Measurements from ENCODE around the gene TYW1B. TPM values are rescaled to one million over a fixed set of nuclear protein-coding genes. Genes with fewer than 3 reads are reported as not detected.
"Not testable (repeated sequence)": the region's sequence is repeated elsewhere in the genome, so short reads cannot be mapped to it uniquely, and the experiment has no call there.

Gene TYW1B
- total RNA-seq, 3 donors from 2014 or later = 2.3 to 6.2 (median 3.2) TPM

- peaks cover 11% of the 10 kb centered on the region for H3K9me3 Mint-ChIP-seq
- not testable (repeated sequence) for ATAC-seq
Measured at GRCh38 chr7:72584576-72584975, 243.4 kb downstream of the TYW1B start.

GRCh38 chr7:72583620-72584361 lies 244.2 kb downstream of the TYW1B start:
- peaks cover 29% of the 10 kb centered on the region for H3K36me3 Mint-ChIP-seq (ENCODE audit: insufficient read depth)
- peaks cover 11% of the 10 kb centered on the region for H3K9me3 Mint-ChIP-seq
- ATAC-seq; H3K4me3 Mint-ChIP-seq; H3K27me3 Mint-ChIP-seq (ENCODE audit: low read depth); H3K4me1 Mint-ChIP-seq (ENCODE audit: low read depth); DNase-seq: not testable (repeated sequence)

More at GRCh38 chr7:72584576-72584975, 243.4 kb downstream of the TYW1B start:
- not testable (repeated sequence) for DNase-seq; H3K4me3 Mint-ChIP-seq; H3K27me3 Mint-ChIP-seq (ENCODE audit: low read depth); H3K4me1 Mint-ChIP-seq (ENCODE audit: low read depth)
- peaks cover 32% of the 10 kb centered on the region for H3K36me3 Mint-ChIP-seq (ENCODE audit: insufficient read depth)

GRCh38 chr7:72580142-72580770 lies 247.7 kb downstream of the TYW1B start:
- not testable (repeated sequence) for DNase-seq; H3K27me3 Mint-ChIP-seq (ENCODE audit: low read depth); H3K9me3 Mint-ChIP-seq; H3K4me3 Mint-ChIP-seq; ATAC-seq; H3K4me1 Mint-ChIP-seq (ENCODE audit: low read depth)
- peaks cover 31% of the 10 kb centered on the region for H3K36me3 Mint-ChIP-seq (ENCODE audit: insufficient read depth)

GRCh38 chr7:72577107-72577506 lies 250.9 kb downstream of the TYW1B start:
- Mint-ChIP-seq H3K27me3 (ENCODE audit: low read depth) (no peaks in the 10 kb centered on the region), H3K36me3 (ENCODE audit: insufficient read depth) (peaks cover 25% of the 10 kb centered on the region), H3K9me3 (no peaks in the 10 kb centered on the region), H3K4me1 (ENCODE audit: low read depth) (no peaks in the 10 kb centered on the region), H3K4me3 (no peak overlapping the region)
- DNase-seq (no peak), ATAC-seq (no peak)

GRCh38 chr7:72561988-72562387 lies 266.0 kb downstream of the TYW1B start:
- ATAC-seq; H3K4me1 Mint-ChIP-seq (ENCODE audit: low read depth); DNase-seq; H3K27me3 Mint-ChIP-seq (ENCODE audit: low read depth); H3K36me3 Mint-ChIP-seq (ENCODE audit: insufficient read depth); H3K4me3 Mint-ChIP-seq: not testable (repeated sequence)
- peaks cover 16% of the 10 kb centered on the region for H3K9me3 Mint-ChIP-seq

DNA sequence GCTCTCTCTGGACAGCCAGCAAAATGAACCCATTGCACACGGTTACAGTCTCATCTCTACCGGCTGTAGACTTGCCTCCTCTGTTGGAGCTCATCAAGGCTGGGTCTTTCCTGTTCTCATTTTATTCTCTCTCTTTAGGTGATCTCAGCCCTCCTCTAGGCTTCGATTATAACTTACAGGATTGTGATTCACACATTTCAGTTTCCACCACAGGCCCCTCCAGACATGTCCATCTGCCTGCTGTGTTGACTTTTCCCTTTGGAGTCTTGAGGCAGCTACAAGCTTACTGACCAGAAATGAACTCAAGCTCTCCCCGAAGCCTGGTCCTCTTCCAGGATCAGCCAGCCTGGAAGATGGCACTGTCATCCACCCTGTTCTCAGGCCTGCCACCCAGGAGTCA lies 268.5 kb downstream of the TYW1B start:
- peaks cover 11% of the 10 kb centered on the region for H3K9me3 Mint-ChIP-seq
- H3K27me3 Mint-ChIP-seq (ENCODE audit: low read depth); DNase-seq; ATAC-seq; H3K4me3 Mint-ChIP-seq; H3K4me1 Mint-ChIP-seq (ENCODE audit: low read depth); H3K36me3 Mint-ChIP-seq (ENCODE audit: insufficient read depth): not testable (repeated sequence)

DNA sequence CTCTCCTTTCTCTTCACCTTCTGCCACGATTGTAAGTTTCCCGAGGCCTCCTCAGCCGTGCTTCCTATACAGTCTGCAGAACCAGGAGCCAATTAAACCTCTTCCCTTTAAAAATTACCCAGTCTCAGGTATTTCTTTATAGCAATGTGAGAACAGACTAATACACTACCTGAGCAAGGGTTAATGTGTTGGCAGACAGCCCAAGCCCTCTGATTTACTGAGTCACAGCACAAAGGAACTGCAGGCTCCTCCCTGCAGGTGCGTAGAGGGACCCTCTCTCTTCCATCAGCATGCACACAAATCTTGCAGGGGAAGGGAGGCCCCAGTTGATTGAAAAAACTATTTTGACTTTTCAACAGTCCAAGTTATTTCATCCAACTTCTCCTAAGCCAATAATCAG lies 271.3 kb downstream of the TYW1B start:
- not testable (repeated sequence) for DNase-seq; H3K4me3 Mint-ChIP-seq; H3K4me1 Mint-ChIP-seq (ENCODE audit: low read depth); H3K27me3 Mint-ChIP-seq (ENCODE audit: low read depth); ATAC-seq; H3K36me3 Mint-ChIP-seq (ENCODE audit: insufficient read depth)
- peaks cover 11% of the 10 kb centered on the region for H3K9me3 Mint-ChIP-seq

GRCh38 chr7:72555238-72555637 lies 272.8 kb downstream of the TYW1B start:
- DNase-seq; H3K36me3 Mint-ChIP-seq (ENCODE audit: insufficient read depth); H3K4me3 Mint-ChIP-seq; H3K27me3 Mint-ChIP-seq (ENCODE audit: low read depth); H3K9me3 Mint-ChIP-seq; ATAC-seq; H3K4me1 Mint-ChIP-seq (ENCODE audit: low read depth): not testable (repeated sequence)

DNA sequence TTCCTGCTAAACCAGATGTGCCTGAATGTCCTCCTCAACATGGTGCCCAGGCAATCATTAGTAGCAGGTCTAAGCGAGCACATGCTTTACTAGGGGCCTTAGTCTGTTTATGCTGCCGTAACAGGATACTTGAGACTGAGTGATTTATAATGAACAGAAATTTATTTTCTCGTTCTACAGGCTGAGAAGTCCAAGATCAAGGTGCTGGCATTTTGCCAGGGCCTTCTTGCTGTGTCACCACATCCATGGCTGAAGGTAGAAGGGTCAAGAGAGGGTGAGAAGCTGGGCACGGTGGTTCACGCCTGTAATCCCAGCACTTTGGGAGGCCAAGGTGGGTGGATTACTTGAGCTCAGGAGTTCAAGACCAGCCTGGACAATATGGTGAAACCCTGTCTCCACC lies 273.6 kb downstream of the TYW1B start:
- not testable (repeated sequence) for ATAC-seq; H3K27me3 Mint-ChIP-seq (ENCODE audit: low read depth)
- H3K9me3 Mint-ChIP-seq = peaks cover 11% of the 10 kb centered on the region

DNA sequence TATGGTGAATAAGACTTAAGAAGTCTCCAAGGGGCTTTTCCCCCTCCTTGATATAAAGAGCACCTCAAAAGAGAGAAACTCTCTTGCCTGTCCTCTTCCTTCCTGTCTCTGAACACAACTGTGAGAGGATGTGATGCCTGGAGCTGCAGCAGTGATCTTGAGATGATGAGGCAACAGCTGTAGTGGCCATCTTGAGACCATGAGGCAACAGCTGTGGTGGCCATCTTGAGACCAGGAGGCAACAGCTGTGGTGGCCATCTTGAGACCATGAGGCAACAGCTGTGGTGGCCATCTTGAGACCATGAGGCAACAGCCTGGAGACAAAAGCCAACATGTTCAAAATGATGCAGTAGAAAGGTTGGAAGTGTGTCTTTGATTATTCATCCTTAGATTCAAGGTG lies 277.5 kb downstream of the TYW1B start:
- not testable (repeated sequence) for H3K4me3 Mint-ChIP-seq; H3K36me3 Mint-ChIP-seq (ENCODE audit: insufficient read depth); DNase-seq; H3K4me1 Mint-ChIP-seq (ENCODE audit: low read depth); H3K27me3 Mint-ChIP-seq (ENCODE audit: low read depth); ATAC-seq
- peaks cover 11% of the 10 kb centered on the region for H3K9me3 Mint-ChIP-seq

More for the DNA sequence above, 273.6 kb downstream of the TYW1B start:
- H3K4me1 Mint-ChIP-seq (ENCODE audit: low read depth); H3K4me3 Mint-ChIP-seq; DNase-seq; H3K36me3 Mint-ChIP-seq (ENCODE audit: insufficient read depth): not testable (repeated sequence)

DNA sequence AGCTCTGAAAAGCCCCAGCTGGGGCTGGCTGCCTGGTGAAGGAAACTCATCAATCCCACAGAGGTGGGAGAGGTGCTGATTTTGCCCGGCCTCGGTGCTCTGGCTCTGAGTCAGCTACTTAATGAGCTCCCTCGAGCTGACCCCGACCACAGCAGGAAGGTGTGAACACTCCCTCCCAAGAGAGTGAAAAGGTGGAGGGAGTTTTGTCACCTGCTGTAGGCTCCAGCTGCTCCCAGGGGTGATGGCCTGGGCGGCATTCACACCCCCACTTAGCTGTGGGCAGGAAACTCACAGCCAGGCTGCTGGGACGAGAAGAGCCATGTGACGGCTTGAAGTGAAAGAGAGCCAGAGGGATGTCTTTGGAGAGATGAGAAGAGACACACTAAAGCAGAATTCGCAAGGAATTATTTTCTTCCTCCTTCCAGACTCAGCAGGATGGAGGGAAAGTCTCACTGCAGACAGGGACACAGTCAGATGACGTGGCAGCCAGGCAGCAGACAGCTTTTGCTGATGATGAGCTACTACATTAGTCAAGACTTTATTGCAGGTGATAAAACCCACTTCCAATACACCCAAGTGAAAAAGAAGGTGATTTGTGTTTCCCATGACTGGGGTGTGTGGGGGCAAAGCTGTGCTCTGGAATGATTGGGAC lies 281.3 kb downstream of the TYW1B start:
- H3K4me1 Mint-ChIP-seq (ENCODE audit: low read depth); H3K4me3 Mint-ChIP-seq; H3K9me3 Mint-ChIP-seq; DNase-seq; H3K27me3 Mint-ChIP-seq (ENCODE audit: low read depth); H3K36me3 Mint-ChIP-seq (ENCODE audit: insufficient read depth): not testable (repeated sequence)
- peak in 1 of 2 donors; percentile 23 for ATAC-seq

DNA sequence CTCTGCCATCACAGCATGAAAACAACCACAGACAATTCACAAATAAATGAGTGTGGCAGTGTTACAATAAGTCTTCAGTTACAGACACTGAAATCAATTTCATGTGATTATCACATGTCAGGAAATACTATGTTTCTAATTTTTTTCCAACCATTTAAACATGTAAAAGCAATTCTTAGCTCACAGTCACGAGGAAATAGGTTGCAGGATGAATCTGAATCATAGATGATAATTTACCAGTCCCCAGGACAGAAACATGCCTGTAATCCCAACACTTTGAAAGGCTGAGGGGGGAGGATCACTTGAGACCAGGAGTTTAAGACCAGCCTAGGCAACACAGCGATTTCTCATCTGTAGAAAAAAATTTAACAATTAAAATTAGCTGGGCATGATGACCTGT lies 283.5 kb downstream of the TYW1B start:
- H3K4me3 Mint-ChIP-seq; H3K9me3 Mint-ChIP-seq; ATAC-seq; DNase-seq; H3K36me3 Mint-ChIP-seq (ENCODE audit: insufficient read depth); H3K4me1 Mint-ChIP-seq (ENCODE audit: low read depth); H3K27me3 Mint-ChIP-seq (ENCODE audit: low read depth): not testable (repeated sequence)

- Mint-ChIP-seq H3K4me3 (no peak overlapping the region), H3K36me3 (ENCODE audit: insufficient read depth) (no peaks in the 10 kb centered on the region), H3K27me3 (ENCODE audit: low read depth) (no peaks in the 10 kb centered on the region), H3K4me1 (ENCODE audit: low read depth) (no peaks in the 10 kb centered on the region), H3K9me3 (no peaks in the 10 kb centered on the region)
- ATAC-seq (no peak), DNase-seq (no peak)
Measured at GRCh38 chr7:72540923-72541322, 287.1 kb downstream of the TYW1B start.

DNA sequence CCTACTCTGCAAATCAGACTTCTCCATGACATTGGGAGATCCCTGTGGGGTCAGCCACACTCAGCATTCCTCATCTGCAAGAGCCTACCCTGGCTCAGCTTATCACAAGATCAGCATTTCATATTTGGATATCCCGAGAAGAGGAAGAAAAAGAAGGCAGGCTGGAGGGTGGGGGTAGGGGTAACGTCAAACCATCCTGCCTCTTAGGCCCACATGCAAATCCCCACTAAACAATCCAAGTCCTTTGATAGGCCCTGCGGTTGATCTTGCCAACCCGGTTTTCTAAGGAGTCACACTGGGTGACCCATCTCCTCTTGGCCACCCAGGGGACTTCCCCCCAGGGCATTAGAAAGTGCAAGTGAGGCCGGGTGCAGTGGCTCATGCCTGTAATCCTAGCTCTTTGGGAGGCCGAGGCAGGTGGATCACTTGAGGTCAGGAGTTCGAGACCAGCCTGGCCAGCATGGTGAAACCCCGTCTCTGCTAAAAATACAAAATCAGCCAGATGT lies 287.8 kb downstream of the TYW1B start:
- no peak overlapping the region for H3K4me3 Mint-ChIP-seq
- no peaks in the 10 kb centered on the region for H3K27me3 Mint-ChIP-seq (ENCODE audit: low read depth)
- no peaks in the 10 kb centered on the region for H3K9me3 Mint-ChIP-seq
- DNase-seq (no peak), ATAC-seq (no peak)
- H3K4me1 Mint-ChIP-seq (ENCODE audit: low read depth) = no peaks in the 10 kb centered on the region
- H3K36me3 Mint-ChIP-seq (ENCODE audit: insufficient read depth) = no peaks in the 10 kb centered on the region
